Ishikawa (cell line): ENCODE measurements around the gene CRTC3.

Source experiments
- CEBPB ChIP-seq: IDR thresholded peaks from 2 replicates; pipeline ENCODE4 v1.6.1; 2012
- CREB1 ChIP-seq: IDR thresholded peaks from 2 replicates; pipeline ENCODE4 v1.6.1; 2012; ENCODE audit warnings: low read depth
- EGR1 ChIP-seq: IDR thresholded peaks from 2 replicates; pipeline ENCODE4 v1.6.1; 2012
- EP300 ChIP-seq: IDR thresholded peaks from 2 replicates; pipeline ENCODE4 v1.6.1; 2012; ENCODE audit warnings: borderline replicate concordance
- FOXM1 ChIP-seq: IDR thresholded peaks from 2 replicates; pipeline ENCODE4 v1.6.1; 2012; ENCODE audit warnings: low read depth, borderline replicate concordance
- RAD21 ChIP-seq: IDR thresholded peaks from 2 replicates; pipeline ENCODE4 v1.6.1; 2012; ENCODE audit warnings: low read depth
- TAF1 ChIP-seq: IDR thresholded peaks from 2 replicates; pipeline ENCODE4 v1.6.1; 2012; ENCODE audit warnings: low read depth, mild to moderate bottlenecking
- TCF12 ChIP-seq: IDR thresholded peaks from 2 replicates; pipeline ENCODE4 v1.6.1; 2012; ENCODE audit warnings: low read depth
- TEAD4 ChIP-seq: IDR thresholded peaks from 2 replicates; pipeline ENCODE4 v1.6.1; 2012
- YY1 ChIP-seq: IDR thresholded peaks from 2 replicates; pipeline ENCODE4 v1.6.1; 2012; ENCODE audit warnings: low read depth
- TF ChIP-seq, protein P1 (sequence below): IDR thresholded peaks from 2 replicates; pipeline ENCODE4 v1.6.1; 2012; ENCODE audit warnings: low read depth, mild to moderate bottlenecking
- TF ChIP-seq, protein P2 (sequence below): IDR thresholded peaks from 2 replicates; pipeline ENCODE4 v1.6.1; 2012
- TF ChIP-seq, protein P3 (sequence below): IDR thresholded peaks from 2 replicates; pipeline ENCODE4 v1.6.1; 2012

DNA sequence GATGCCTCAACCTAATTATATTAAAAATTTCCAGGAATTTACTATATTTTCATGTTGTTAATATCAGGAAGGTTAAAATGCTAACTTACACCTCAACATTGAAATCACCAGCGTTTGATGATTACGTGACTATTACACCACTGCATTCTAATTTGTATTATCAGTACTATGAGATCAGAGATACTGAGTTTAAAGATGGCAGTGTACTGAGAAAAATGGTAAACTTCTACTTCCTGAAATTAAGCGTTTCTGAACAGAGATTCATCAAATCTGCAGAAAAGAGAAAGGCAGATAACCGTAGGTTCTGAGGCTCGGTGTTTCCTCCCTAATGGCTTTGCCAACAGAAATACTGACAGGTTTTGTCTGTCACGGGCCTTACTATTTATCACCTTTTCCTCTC is 69.9 kb downstream of the CRTC3 start:
- TF ChIP-seq TAF1 (no peak), TEAD4 (no peak), CREB1 (no peak), FOXM1 (no peak), YY1 (no peak), RAD21 (no peak), EGR1 (no peak), EP300 (no peak), CEBPB (no peak), TCF12 (no peak)
- TF ChIP-seq, protein P1, sequence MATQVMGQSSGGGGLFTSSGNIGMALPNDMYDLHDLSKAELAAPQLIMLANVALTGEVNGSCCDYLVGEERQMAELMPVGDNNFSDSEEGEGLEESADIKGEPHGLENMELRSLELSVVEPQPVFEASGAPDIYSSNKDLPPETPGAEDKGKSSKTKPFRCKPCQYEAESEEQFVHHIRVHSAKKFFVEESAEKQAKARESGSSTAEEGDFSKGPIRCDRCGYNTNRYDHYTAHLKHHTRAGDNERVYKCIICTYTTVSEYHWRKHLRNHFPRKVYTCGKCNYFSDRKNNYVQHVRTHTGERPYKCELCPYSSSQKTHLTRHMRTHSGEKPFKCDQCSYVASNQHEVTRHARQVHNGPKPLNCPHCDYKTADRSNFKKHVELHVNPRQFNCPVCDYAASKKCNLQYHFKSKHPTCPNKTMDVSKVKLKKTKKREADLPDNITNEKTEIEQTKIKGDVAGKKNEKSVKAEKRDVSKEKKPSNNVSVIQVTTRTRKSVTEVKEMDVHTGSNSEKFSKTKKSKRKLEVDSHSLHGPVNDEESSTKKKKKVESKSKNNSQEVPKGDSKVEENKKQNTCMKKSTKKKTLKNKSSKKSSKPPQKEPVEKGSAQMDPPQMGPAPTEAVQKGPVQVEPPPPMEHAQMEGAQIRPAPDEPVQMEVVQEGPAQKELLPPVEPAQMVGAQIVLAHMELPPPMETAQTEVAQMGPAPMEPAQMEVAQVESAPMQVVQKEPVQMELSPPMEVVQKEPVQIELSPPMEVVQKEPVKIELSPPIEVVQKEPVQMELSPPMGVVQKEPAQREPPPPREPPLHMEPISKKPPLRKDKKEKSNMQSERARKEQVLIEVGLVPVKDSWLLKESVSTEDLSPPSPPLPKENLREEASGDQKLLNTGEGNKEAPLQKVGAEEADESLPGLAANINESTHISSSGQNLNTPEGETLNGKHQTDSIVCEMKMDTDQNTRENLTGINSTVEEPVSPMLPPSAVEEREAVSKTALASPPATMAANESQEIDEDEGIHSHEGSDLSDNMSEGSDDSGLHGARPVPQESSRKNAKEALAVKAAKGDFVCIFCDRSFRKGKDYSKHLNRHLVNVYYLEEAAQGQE = no peak
- TF ChIP-seq, protein P2, sequence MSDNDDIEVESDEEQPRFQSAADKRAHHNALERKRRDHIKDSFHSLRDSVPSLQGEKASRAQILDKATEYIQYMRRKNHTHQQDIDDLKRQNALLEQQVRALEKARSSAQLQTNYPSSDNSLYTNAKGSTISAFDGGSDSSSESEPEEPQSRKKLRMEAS = no peak
- TF ChIP-seq, protein P3, sequence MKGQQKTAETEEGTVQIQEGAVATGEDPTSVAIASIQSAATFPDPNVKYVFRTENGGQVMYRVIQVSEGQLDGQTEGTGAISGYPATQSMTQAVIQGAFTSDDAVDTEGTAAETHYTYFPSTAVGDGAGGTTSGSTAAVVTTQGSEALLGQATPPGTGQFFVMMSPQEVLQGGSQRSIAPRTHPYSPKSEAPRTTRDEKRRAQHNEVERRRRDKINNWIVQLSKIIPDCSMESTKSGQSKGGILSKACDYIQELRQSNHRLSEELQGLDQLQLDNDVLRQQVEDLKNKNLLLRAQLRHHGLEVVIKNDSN = no peak
